Measurements from ENCODE around the gene ULK4. TPM values are rescaled to one million over a fixed set of nuclear protein-coding genes. Genes with fewer than 3 reads are reported as not detected.
"Not testable (repeated sequence)": the region's sequence is repeated elsewhere in the genome, so short reads cannot be mapped to it uniquely, and the experiment has no call there.

ULK4 gene
- total RNA-seq, 2 donors from 2014 or later, result 11.1 to 17.9 TPM

- TF ChIP-seq CTCF (conservative IDR thresholded peaks at IDR 0.05), result no peak
- Mint-ChIP-seq H3K9me3 (peaks cover 19% of the 10 kb centered on the region), H3K36me3 (ENCODE audit: low read depth) (no peaks in the 10 kb centered on the region), H3K27ac (no peak overlapping the region), H3K4me3 (no peak overlapping the region), H3K4me1 (no peaks in the 10 kb centered on the region), H3K27me3 (ENCODE audit: insufficient read depth) (no peaks in the 10 kb centered on the region)
- H3K4me1 ChIP-seq (ENCODE audit: control insufficient read depth, insufficient read depth, low read length), result no peaks in the 10 kb centered on the region
- peaks cover 6% of the 10 kb centered on the region for H3K9me3 ChIP-seq (ENCODE audit: control insufficient read depth, low read length)
- no peak for DNase-seq
- H3K27me3 ChIP-seq (ENCODE audit: control insufficient read depth, insufficient read depth, low read length, poor library complexity, severe bottlenecking), result no peaks in the 10 kb centered on the region
- H3K27ac ChIP-seq (ENCODE audit: low read depth, low read length), result no peak overlapping the region
- no peak overlapping the region for H3K9ac ChIP-seq (ENCODE audit: extremely low read depth, low read length, poor library complexity, severe bottlenecking)
- WGBS, 2 experiments (ENCODE audit: insufficient coverage in 1 of 2, insufficient read length in 1 of 2), result 93 to 100% methylated on average over 1 to 2 of the region's 2 CpGs
- H3K4me3 ChIP-seq (ENCODE audit: low read length), result no peak overlapping the region
- no peaks in the 10 kb centered on the region for H3K36me3 ChIP-seq (ENCODE audit: control insufficient read depth, insufficient read depth, low read length)
These were observed 24.7 kb upstream of the ULK4 start for GRCh38 chr3:41986561-41986960.

- Histone ChIP-seq H3K9ac (ENCODE audit: extremely low read depth, low read length, poor library complexity, severe bottlenecking) (no peak overlapping the region), H3K4me1 (ENCODE audit: control insufficient read depth, insufficient read depth, low read length) (no peaks in the 10 kb centered on the region), H3K36me3 (ENCODE audit: control insufficient read depth, insufficient read depth, low read length) (no peaks in the 10 kb centered on the region), H3K27me3 (ENCODE audit: control insufficient read depth, insufficient read depth, low read length, poor library complexity, severe bottlenecking) (no peaks in the 10 kb centered on the region), H3K9me3 (ENCODE audit: control insufficient read depth, low read length) (peaks cover 6% of the 10 kb centered on the region), H3K27ac (ENCODE audit: low read depth, low read length) (no peak overlapping the region), H3K4me3 (ENCODE audit: low read length) (no peak overlapping the region)
- Mint-ChIP-seq H3K9me3 (peaks cover 19% of the 10 kb centered on the region), H3K4me1 (no peaks in the 10 kb centered on the region), H3K27ac (no peak overlapping the region), H3K4me3 (no peak overlapping the region), H3K27me3 (ENCODE audit: insufficient read depth) (no peaks in the 10 kb centered on the region), H3K36me3 (ENCODE audit: low read depth) (no peaks in the 10 kb centered on the region)
- DNase-seq, result no peak
- WGBS, 2 experiments (ENCODE audit: insufficient coverage in 1 of 2, insufficient read length in 1 of 2), result 88% methylated on average over 1 of the region's 1 CpG; no CpG with 5 or more reads in 1 of the 2 experiments
- no peak for TF ChIP-seq CTCF (conservative IDR thresholded peaks at IDR 0.05)
These were observed 23.1 kb upstream of the ULK4 start for GRCh38 chr3:41985018-41985417.

GRCh38 chr3:41983091-41983490, 21.2 kb upstream of the ULK4 start:
- H3K9me3 Mint-ChIP-seq, result peaks cover 19% of the 10 kb centered on the region
- not testable (repeated sequence) for H3K27me3 Mint-ChIP-seq (ENCODE audit: insufficient read depth); H3K27ac Mint-ChIP-seq; H3K36me3 ChIP-seq (ENCODE audit: control insufficient read depth, insufficient read depth, low read length); H3K4me1 ChIP-seq (ENCODE audit: control insufficient read depth, insufficient read depth, low read length); H3K9me3 ChIP-seq (ENCODE audit: control insufficient read depth, low read length); H3K4me3 ChIP-seq (ENCODE audit: low read length); H3K36me3 Mint-ChIP-seq (ENCODE audit: low read depth); H3K27ac ChIP-seq (ENCODE audit: low read depth, low read length); H3K9ac ChIP-seq (ENCODE audit: extremely low read depth, low read length, poor library complexity, severe bottlenecking); H3K4me1 Mint-ChIP-seq; DNase-seq; H3K27me3 ChIP-seq (ENCODE audit: control insufficient read depth, insufficient read depth, low read length, poor library complexity, severe bottlenecking); H3K4me3 Mint-ChIP-seq
- WGBS, 2 experiments (ENCODE audit: insufficient coverage in 1 of 2, insufficient read length in 1 of 2), result 93% methylated on average over 23 of the region's 32 CpGs; no CpG with 5 or more reads in 1 of the 2 experiments

GRCh38 chr3:41977401-41977800, 15.5 kb upstream of the ULK4 start:
- not testable (repeated sequence) for DNase-seq; H3K36me3 ChIP-seq (ENCODE audit: control insufficient read depth, insufficient read depth, low read length); H3K9me3 ChIP-seq (ENCODE audit: control insufficient read depth, low read length)

More at GRCh38 chr3:41977401-41977800, 15.5 kb upstream of the ULK4 start:
- not testable (repeated sequence) for H3K27me3 Mint-ChIP-seq (ENCODE audit: insufficient read depth); H3K27ac Mint-ChIP-seq; H3K27me3 ChIP-seq (ENCODE audit: control insufficient read depth, insufficient read depth, low read length, poor library complexity, severe bottlenecking); H3K27ac ChIP-seq (ENCODE audit: low read depth, low read length); H3K4me3 Mint-ChIP-seq; H3K4me3 ChIP-seq (ENCODE audit: low read length); H3K4me1 ChIP-seq (ENCODE audit: control insufficient read depth, insufficient read depth, low read length); H3K4me1 Mint-ChIP-seq; H3K9ac ChIP-seq (ENCODE audit: extremely low read depth, low read length, poor library complexity, severe bottlenecking); H3K36me3 Mint-ChIP-seq (ENCODE audit: low read depth); H3K9me3 Mint-ChIP-seq
- WGBS, 2 experiments (ENCODE audit: insufficient coverage in 1 of 2, insufficient read length in 1 of 2), result 96 to 98% methylated on average over 4 to 5 of the region's 5 CpGs

Data from endodermal cell (in vitro differentiated cells).